ENCODE results near the gene GRIA4. TPM values are rescaled to one million over a fixed set of nuclear protein-coding genes. Genes with fewer than 3 reads are reported as not detected.
"Not testable (repeated sequence)": the region's sequence is repeated elsewhere in the genome, so short reads cannot be mapped to it uniquely, and the experiment has no call there.

The GRIA4 gene
- total RNA-seq, 5 donors from 2014 or later (not counting 1 experiment from before 2014, with no cell fraction given), result 0.09 TPM; not detected in 4

DNA sequence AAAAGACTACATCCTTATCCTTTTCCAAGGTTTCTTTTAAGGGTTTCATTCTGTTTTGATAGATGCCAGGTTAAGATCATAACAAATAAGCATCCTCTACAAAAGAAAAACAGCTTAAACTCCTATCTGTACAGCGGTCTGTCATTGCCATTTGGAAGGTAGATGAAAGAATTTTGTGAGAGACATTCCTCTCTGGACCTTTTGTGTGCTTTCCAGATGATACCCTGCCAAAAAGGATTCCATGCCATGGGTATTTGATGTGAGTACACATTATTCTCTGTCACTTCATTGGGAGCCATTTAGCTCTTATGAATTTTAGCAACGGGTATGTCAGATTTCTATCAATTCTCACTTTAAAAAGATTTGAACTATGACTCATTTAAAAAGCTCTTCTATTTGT lies 153.7 kb downstream of the GRIA4 start:
- Mint-ChIP-seq H3K27ac (no peak overlapping the region), H3K4me1 (no peaks in the 10 kb centered on the region), H3K27me3 (peaks cover 0 to 7% of the 10 kb centered on the region in 2 donors), H3K4me3 (no peak overlapping the region), H3K9me3 (no peaks in the 10 kb centered on the region), H3K36me3 (no peaks in the 10 kb centered on the region)
- Histone ChIP-seq H3K9me3 (no peaks in the 10 kb centered on the region), H3K27me3 (replicated peaks in 1 of 2; ENCODE audit: control insufficient read depth in 2 of 2, extremely low read depth in 1 of 2, insufficient read depth in 2 of 2, low read length in 1 of 2) (no peaks in the 10 kb centered on the region), H3K27ac (ENCODE audit: low read length) (no peak overlapping the region), H3K4me1 (ENCODE audit: control insufficient read depth in 1 of 2, extremely low read depth in 1 of 2, insufficient read depth in 2 of 2, low read length in 2 of 2) (no peaks in the 10 kb centered on the region), H3K4me3 (ENCODE audit: control insufficient read depth in 1 of 2, extremely low read depth in 1 of 2, low read length in 1 of 2) (no peak overlapping the region), H3K36me3 (ENCODE audit: control insufficient read depth in 2 of 2, extremely low read depth in 1 of 2, insufficient read depth in 1 of 2, low read length in 1 of 2) (no peaks in the 10 kb centered on the region)
- ChIA-PET CTCF (no interaction called here), POLR2A (no interaction called here)
- WGBS (ENCODE audit: insufficient coverage), result no CpG with 5 or more reads among the region's 2 CpGs
- DNase-seq, result no peak
- ATAC-seq (replicated peaks in 1 of 4), result no peak

DNA sequence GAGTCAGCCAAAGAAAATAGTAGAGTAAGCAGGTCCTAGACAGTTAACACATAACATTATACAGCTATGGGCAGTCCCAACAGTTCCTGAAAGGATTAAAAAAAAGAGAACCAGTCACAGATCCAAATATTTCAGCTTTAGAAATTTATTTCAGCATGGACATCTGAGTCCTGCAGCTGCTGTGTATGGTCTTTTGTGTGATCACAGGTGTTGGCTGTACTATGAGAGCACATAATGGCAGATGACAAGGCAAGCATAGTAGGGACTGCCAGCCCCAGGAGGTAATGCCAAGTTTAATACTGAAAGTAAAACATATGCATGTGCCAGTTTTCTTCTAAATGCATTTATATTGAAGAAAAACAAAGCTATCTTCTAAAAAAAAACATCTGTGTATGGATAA lies 158.1 kb downstream of the GRIA4 start:
- ChIA-PET CTCF (no interaction called here), POLR2A (no interaction called here)
- Histone ChIP-seq H3K9me3 (no peaks in the 10 kb centered on the region), H3K27ac (ENCODE audit: low read length) (no peak overlapping the region), H3K4me3 (ENCODE audit: control insufficient read depth in 1 of 2, extremely low read depth in 1 of 2, low read length in 1 of 2) (no peak overlapping the region), H3K36me3 (ENCODE audit: control insufficient read depth in 2 of 2, extremely low read depth in 1 of 2, insufficient read depth in 1 of 2, low read length in 1 of 2) (no peaks in the 10 kb centered on the region), H3K27me3 (replicated peaks in 1 of 2; ENCODE audit: control insufficient read depth in 2 of 2, extremely low read depth in 1 of 2, insufficient read depth in 2 of 2, low read length in 1 of 2) (no peaks in the 10 kb centered on the region), H3K4me1 (ENCODE audit: control insufficient read depth in 1 of 2, extremely low read depth in 1 of 2, insufficient read depth in 2 of 2, low read length in 2 of 2) (no peaks in the 10 kb centered on the region)
- ATAC-seq (replicated peaks in 1 of 4), result no peak
- Mint-ChIP-seq H3K4me3 (no peak overlapping the region), H3K9me3 (no peaks in the 10 kb centered on the region), H3K36me3 (no peaks in the 10 kb centered on the region), H3K4me1 (no peaks in the 10 kb centered on the region), H3K27ac (no peak overlapping the region), H3K27me3 (peaks cover 0 to 4% of the 10 kb centered on the region in 2 donors)
- no peak for DNase-seq

DNA sequence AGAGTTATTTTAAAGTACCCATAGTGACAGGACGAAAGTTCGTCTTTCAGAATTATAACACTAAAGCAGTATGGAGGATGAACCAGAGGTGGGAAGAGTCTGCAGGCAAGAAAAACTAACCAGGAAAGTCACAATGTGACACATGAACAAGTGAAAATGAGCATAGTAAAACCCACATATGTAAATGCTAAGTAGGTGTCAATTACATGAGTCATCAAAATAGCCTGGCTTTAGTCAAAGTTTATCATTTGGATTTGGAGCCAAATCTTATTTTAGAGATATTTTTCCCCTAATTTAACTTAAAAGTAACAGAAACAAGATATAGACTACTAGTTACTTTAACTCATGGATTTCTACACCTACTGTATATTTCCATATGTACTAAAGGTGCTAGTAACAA lies 159.8 kb downstream of the GRIA4 start:
- no peaks in the 10 kb centered on the region for H3K36me3 Mint-ChIP-seq
- ChIA-PET POLR2A (no interaction called here), CTCF (no interaction called here)
- H3K9me3 Mint-ChIP-seq, result no peaks in the 10 kb centered on the region
- H3K4me3 Mint-ChIP-seq, result no peak overlapping the region
- no peak overlapping the region for H3K4me3 ChIP-seq (ENCODE audit: control insufficient read depth in 1 of 2, extremely low read depth in 1 of 2, low read length in 1 of 2)
- no peaks in the 10 kb centered on the region for H3K27me3 ChIP-seq (replicated peaks in 1 of 2; ENCODE audit: control insufficient read depth in 2 of 2, extremely low read depth in 1 of 2, insufficient read depth in 2 of 2, low read length in 1 of 2)
- H3K4me1 Mint-ChIP-seq, result no peaks in the 10 kb centered on the region
- no peak for DNase-seq
- H3K27ac ChIP-seq (ENCODE audit: low read length), result no peak overlapping the region
- H3K9me3 ChIP-seq, result no peaks in the 10 kb centered on the region
- H3K4me1 ChIP-seq (ENCODE audit: control insufficient read depth in 1 of 2, extremely low read depth in 1 of 2, insufficient read depth in 2 of 2, low read length in 2 of 2), result no peaks in the 10 kb centered on the region
- peaks cover 0 to 4% of the 10 kb centered on the region in 2 donors for H3K27me3 Mint-ChIP-seq
- WGBS (ENCODE audit: insufficient coverage), result 67% methylated on average over 1 of the region's 2 CpGs
- ATAC-seq (replicated peaks in 1 of 4), result no peak
- no peak overlapping the region for H3K27ac Mint-ChIP-seq
- no peaks in the 10 kb centered on the region for H3K36me3 ChIP-seq (ENCODE audit: control insufficient read depth in 2 of 2, extremely low read depth in 1 of 2, insufficient read depth in 1 of 2, low read length in 1 of 2)

DNA sequence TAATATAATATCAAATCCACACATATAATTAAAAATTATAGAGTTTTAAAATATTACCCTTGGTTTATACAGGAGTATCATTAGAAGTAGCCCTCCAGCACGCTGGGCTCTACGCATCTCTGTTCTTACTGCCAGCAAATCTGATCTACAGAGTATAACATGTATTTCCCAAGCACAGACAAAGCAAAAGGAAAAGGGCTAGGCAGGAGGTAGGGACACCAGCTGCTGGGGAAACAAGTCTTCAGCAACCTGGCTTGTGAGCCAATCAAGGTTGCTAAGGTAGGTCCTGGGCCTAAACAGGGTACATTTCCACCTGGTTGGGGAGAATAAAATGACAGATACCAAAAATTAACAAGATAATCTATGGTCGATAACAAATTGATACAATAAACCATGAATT lies 163.6 kb downstream of the GRIA4 start:
- no CpG with 5 or more reads among the region's 3 CpGs for WGBS (ENCODE audit: insufficient coverage)

DNA sequence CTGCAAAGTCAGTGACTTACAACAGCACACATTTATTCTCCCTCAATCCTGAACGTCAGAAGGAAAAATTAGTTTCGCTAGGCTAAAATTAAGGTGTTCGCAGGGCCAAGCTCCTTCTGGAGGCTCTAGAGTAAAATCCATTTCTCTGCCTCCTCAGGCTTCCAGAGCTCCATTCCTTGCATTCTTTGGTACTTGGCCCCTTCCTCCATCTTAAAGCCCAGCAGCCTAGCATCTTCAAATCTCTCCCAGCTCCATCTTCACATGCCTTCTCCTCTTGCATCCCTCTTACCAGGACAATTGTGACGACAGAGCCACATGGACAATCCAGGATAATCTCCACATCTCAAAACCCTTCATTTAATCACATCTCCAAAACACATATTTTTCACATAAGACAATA lies 165.0 kb downstream of the GRIA4 start:
- H3K27me3 Mint-ChIP-seq, result peaks cover 0 to 3% of the 10 kb centered on the region in 2 donors
- H3K27ac Mint-ChIP-seq, result no peak overlapping the region
- no peaks in the 10 kb centered on the region for H3K9me3 ChIP-seq
- H3K4me3 ChIP-seq (ENCODE audit: control insufficient read depth in 1 of 2, extremely low read depth in 1 of 2, low read length in 1 of 2), result no peak overlapping the region
- ATAC-seq (replicated peaks in 1 of 4) (no peak), DNase-seq (no peak)
- no peaks in the 10 kb centered on the region for H3K4me1 Mint-ChIP-seq
- H3K36me3 ChIP-seq (ENCODE audit: control insufficient read depth in 2 of 2, extremely low read depth in 1 of 2, insufficient read depth in 1 of 2, low read length in 1 of 2), result no peaks in the 10 kb centered on the region
- H3K27ac ChIP-seq (ENCODE audit: low read length), result no peak overlapping the region
- H3K27me3 ChIP-seq (replicated peaks in 1 of 2; ENCODE audit: control insufficient read depth in 2 of 2, extremely low read depth in 1 of 2, insufficient read depth in 2 of 2, low read length in 1 of 2), result no peaks in the 10 kb centered on the region
- no peaks in the 10 kb centered on the region for H3K4me1 ChIP-seq (ENCODE audit: control insufficient read depth in 1 of 2, extremely low read depth in 1 of 2, insufficient read depth in 2 of 2, low read length in 2 of 2)
- ChIA-PET POLR2A (no interaction called here), CTCF (no interaction called here)
- H3K9me3 Mint-ChIP-seq, result no peaks in the 10 kb centered on the region
- 76% methylated on average over 4 of the region's 4 CpGs for WGBS (ENCODE audit: insufficient coverage)
- no peaks in the 10 kb centered on the region for H3K36me3 Mint-ChIP-seq
- H3K4me3 Mint-ChIP-seq, result no peak overlapping the region

More for the DNA sequence above, 163.6 kb downstream of the GRIA4 start:
- H3K27me3 Mint-ChIP-seq; H3K27me3 ChIP-seq (replicated peaks in 1 of 2; ENCODE audit: control insufficient read depth in 2 of 2, extremely low read depth in 1 of 2, insufficient read depth in 2 of 2, low read length in 1 of 2); H3K4me1 Mint-ChIP-seq; H3K4me3 Mint-ChIP-seq; H3K9me3 ChIP-seq; POLR2A ChIA-PET; DNase-seq; H3K9me3 Mint-ChIP-seq; ATAC-seq (replicated peaks in 1 of 4); H3K4me1 ChIP-seq (ENCODE audit: control insufficient read depth in 1 of 2, extremely low read depth in 1 of 2, insufficient read depth in 2 of 2, low read length in 2 of 2); H3K27ac ChIP-seq (ENCODE audit: low read length); H3K36me3 Mint-ChIP-seq; H3K36me3 ChIP-seq (ENCODE audit: control insufficient read depth in 2 of 2, extremely low read depth in 1 of 2, insufficient read depth in 1 of 2, low read length in 1 of 2); H3K4me3 ChIP-seq (ENCODE audit: control insufficient read depth in 1 of 2, extremely low read depth in 1 of 2, low read length in 1 of 2); CTCF ChIA-PET; H3K27ac Mint-ChIP-seq: not testable (repeated sequence)

DNA sequence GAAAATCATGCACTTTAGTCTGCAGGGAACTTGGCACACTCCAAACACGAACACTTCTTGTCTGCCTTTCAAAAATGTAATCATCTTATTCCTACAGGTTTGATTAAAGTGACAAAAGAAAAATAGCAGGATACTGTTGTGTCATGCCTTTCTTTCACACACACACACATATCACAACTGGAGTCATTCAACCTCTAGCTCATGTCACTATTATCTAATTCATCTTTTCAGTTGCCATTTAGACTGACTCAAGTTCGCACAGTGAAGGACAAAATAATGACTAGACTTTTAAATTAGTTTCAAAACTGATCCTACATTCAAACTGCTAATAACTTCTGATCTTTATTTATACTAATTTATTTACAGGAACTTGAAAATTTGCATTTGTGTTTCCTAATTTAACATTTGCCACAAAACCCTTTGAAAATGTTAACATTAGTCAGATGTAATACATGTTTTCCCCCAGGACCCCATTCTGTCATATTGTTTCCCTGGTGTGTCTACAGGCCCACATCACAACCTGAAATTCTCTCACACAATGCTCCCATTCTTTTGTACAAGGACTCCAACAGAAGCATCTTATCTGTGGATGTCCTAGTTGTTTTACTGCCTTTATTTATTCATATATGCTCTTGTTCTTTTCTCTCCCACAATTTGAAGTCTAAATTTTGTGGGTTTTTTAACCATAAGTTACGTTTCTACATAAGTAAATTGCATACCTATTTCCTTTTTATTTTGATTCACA lies 171.1 kb downstream of the GRIA4 start:
- Histone ChIP-seq H3K27ac (ENCODE audit: low read length) (no peak overlapping the region), H3K36me3 (ENCODE audit: control insufficient read depth in 2 of 2, extremely low read depth in 1 of 2, insufficient read depth in 1 of 2, low read length in 1 of 2) (no peaks in the 10 kb centered on the region), H3K4me1 (ENCODE audit: control insufficient read depth in 1 of 2, extremely low read depth in 1 of 2, insufficient read depth in 2 of 2, low read length in 2 of 2) (no peaks in the 10 kb centered on the region), H3K4me3 (ENCODE audit: control insufficient read depth in 1 of 2, extremely low read depth in 1 of 2, low read length in 1 of 2) (no peak overlapping the region), H3K27me3 (replicated peaks in 1 of 2; ENCODE audit: control insufficient read depth in 2 of 2, extremely low read depth in 1 of 2, insufficient read depth in 2 of 2, low read length in 1 of 2) (no peaks in the 10 kb centered on the region), H3K9me3 (no peaks in the 10 kb centered on the region)
- Mint-ChIP-seq H3K27me3 (no peaks in the 10 kb centered on the region), H3K27ac (no peak overlapping the region), H3K4me3 (no peak overlapping the region), H3K9me3 (no peaks in the 10 kb centered on the region), H3K4me1 (no peaks in the 10 kb centered on the region), H3K36me3 (no peaks in the 10 kb centered on the region)
- CTCF ChIA-PET, result no interaction called here
- POLR2A ChIA-PET, result no interaction called here
- WGBS (ENCODE audit: insufficient coverage), result no CpG with 5 or more reads among the region's 3 CpGs
- no peak for DNase-seq
- no peak for ATAC-seq (replicated peaks in 1 of 4)

DNA sequence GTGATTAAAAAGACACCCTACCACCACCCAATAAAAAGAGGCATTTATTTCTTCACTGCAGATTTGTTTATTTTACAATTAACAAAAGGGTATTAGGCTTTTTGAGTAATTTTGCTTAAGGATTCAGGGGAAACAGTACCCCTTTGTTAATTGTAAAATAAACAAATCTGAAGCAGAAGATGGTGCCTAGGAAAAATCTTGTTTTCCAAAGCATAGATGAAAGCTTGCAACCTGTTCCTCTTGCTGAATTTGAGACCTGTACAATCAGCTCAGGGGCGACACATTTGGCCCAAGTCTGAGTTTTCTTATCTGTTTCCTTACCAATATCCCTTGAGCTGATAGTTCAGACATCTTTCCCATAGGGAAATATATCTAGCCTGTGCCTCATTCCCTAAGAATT lies 171.9 kb downstream of the GRIA4 start:
- DNase-seq, result no peak
- Mint-ChIP-seq H3K27me3 (no peaks in the 10 kb centered on the region), H3K36me3 (no peaks in the 10 kb centered on the region), H3K4me1 (no peaks in the 10 kb centered on the region), H3K27ac (no peak overlapping the region), H3K9me3 (no peaks in the 10 kb centered on the region), H3K4me3 (no peak overlapping the region)
- Histone ChIP-seq H3K27ac (ENCODE audit: low read length) (no peak overlapping the region), H3K27me3 (replicated peaks in 1 of 2; ENCODE audit: control insufficient read depth in 2 of 2, extremely low read depth in 1 of 2, insufficient read depth in 2 of 2, low read length in 1 of 2) (no peaks in the 10 kb centered on the region), H3K4me1 (ENCODE audit: control insufficient read depth in 1 of 2, extremely low read depth in 1 of 2, insufficient read depth in 2 of 2, low read length in 2 of 2) (no peaks in the 10 kb centered on the region), H3K9me3 (no peaks in the 10 kb centered on the region), H3K4me3 (ENCODE audit: control insufficient read depth in 1 of 2, extremely low read depth in 1 of 2, low read length in 1 of 2) (no peak overlapping the region), H3K36me3 (ENCODE audit: control insufficient read depth in 2 of 2, extremely low read depth in 1 of 2, insufficient read depth in 1 of 2, low read length in 1 of 2) (no peaks in the 10 kb centered on the region)
- WGBS (ENCODE audit: insufficient coverage), result no CpG with 5 or more reads among the region's 1 CpG
- no peak for ATAC-seq (replicated peaks in 1 of 4)
- CTCF ChIA-PET, result no interaction called here
- POLR2A ChIA-PET, result no interaction called here
